GM12878 (cell line): Measurements from ENCODE around the gene TRIM42. TPM values are rescaled to one million over a fixed set of nuclear protein-coding genes. Genes with fewer than 3 reads are reported as not detected.

Source experiments
- ATAC-seq: fragments of 200-7000 bp; cut with Tn5 transposase; 3 replicates; pipeline ENCODE4 v1.9.1; 2020; ENCODE audit warnings: mild to moderate bottlenecking, moderate library complexity
- BruUV-seq: library from RNA; stranded (reverse); fragments of 400-500 nt; replicated peaks from 2 replicates; lab custom pipeline; 2021; lab: Mats Ljungman, UMichigan
- CTCF ChIA-PET: fragments of 300-600 bp; sonication (Branson Sonifier 250); formaldehyde crosslinking; extraction: SDS; loops from one replicate; lab custom pipeline; 2021; ENCODE audit warnings: inconsistent platforms; lab: Yijun Ruan, JAX
- POLR2A ChIA-PET: fragments of 350-600 bp; formaldehyde crosslinking; extraction: SDS; loops from one replicate; lab custom pipeline; 2021; ENCODE audit warnings: inconsistent platforms; lab: Charles Lee
- RAD21 ChIA-PET: fragments of 300-600 bp; sonication (Branson Sonifier 250); formaldehyde crosslinking; loops from one replicate; lab custom pipeline; 2023; ENCODE audit warnings: antibody characterized with exemption; ENCODE audit not compliant: unreplicated experiment; lab: Charles Lee
- SMC1A ChIA-PET: fragments of 300-600 bp; sonication (Branson Sonifier 250); formaldehyde crosslinking; loops from one replicate; lab custom pipeline; 2023; ENCODE audit not compliant: unreplicated experiment, uncharacterized antibody; lab: Charles Lee
- DNase-seq: peaks from one replicate; pipeline ENCODE4 v3.0.0-alpha.2; 2011; ENCODE audit warnings: low read depth, low spot score
- FAIRE-seq: peaks from 3 replicates; lab custom pipeline; 2011; peaks lifted over from hg19 to GRCh38; lab: Jason Lieb, UNC
- H2AFZ ChIP-seq: 2 replicates; pipeline ENCODE4 v1.6.0; 2011; ENCODE audit warnings: low read depth, low read length, control low read depth; ENCODE audit not compliant: control insufficient read depth
- H3K27ac ChIP-seq: 2 replicates; pipeline ENCODE4 v1.5.1; 2011; ENCODE audit warnings: control low read depth; ENCODE audit not compliant: control insufficient read depth, insufficient read depth
- H3K27me3 ChIP-seq, 2 experiments: replicated peaks in 1 of 2; 2 replicates each; pipeline versions ENCODE4 v1.6.0 to v1.6.1; 2011; ENCODE audit warnings: low read length in 1 of 2; ENCODE audit not compliant: control insufficient read depth in 2 of 2, insufficient read depth in 2 of 2
- H3K36me3 ChIP-seq, 2 experiments: 2 replicates each; pipeline ENCODE4 v1.5.1; 2011; ENCODE audit warnings: low read length in 1 of 2; ENCODE audit not compliant: control insufficient read depth in 2 of 2, insufficient read depth in 2 of 2
- H3K4me1 ChIP-seq: 2 replicates; pipeline ENCODE4 v1.6.1; 2011; ENCODE audit warnings: mild to moderate bottlenecking, low read length, moderate library complexity, mixed read lengths; ENCODE audit not compliant: control insufficient read depth, insufficient read depth
- H3K4me2 ChIP-seq: 2 replicates; pipeline ENCODE4 v1.6.0; 2011; ENCODE audit warnings: control low read depth; ENCODE audit not compliant: control insufficient read depth, insufficient read depth
- H3K4me3 ChIP-seq: fragments of 200-600 bp; sonication (generic); 2 replicates; pipeline ENCODE4 v1.5.1; 2016
- H3K79me2 ChIP-seq: 2 replicates; pipeline ENCODE4 v1.6.0; 2011; ENCODE audit warnings: low read length; ENCODE audit not compliant: control insufficient read depth, insufficient read depth
- H3K9ac ChIP-seq: 2 replicates; pipeline ENCODE4 v1.8.0; 2011; ENCODE audit warnings: low read length, control low read depth, mixed read lengths; ENCODE audit not compliant: control insufficient read depth, insufficient read depth
- H3K9me3 ChIP-seq: replicated peaks from 3 replicates; pipeline ENCODE4 v1.5.1; 2011; ENCODE audit warnings: mild to moderate bottlenecking, low read length; ENCODE audit not compliant: control insufficient read depth, insufficient read depth
- H4K20me1 ChIP-seq: 2 replicates; pipeline ENCODE4 v1.6.0; 2011; ENCODE audit not compliant: control insufficient read depth, insufficient read depth
- BCLAF1 ChIP-seq: fragments of 450-650 bp; IDR thresholded peaks from 2 replicates; pipeline ENCODE4 v1.6.1; 2017; ENCODE audit warnings: antibody characterized with exemption, mild to moderate bottlenecking, moderate library complexity
- JUNB ChIP-seq: IDR thresholded peaks from 2 replicates; pipeline ENCODE4 v1.6.1; 2016; ENCODE audit warnings: antibody characterized with exemption, mild to moderate bottlenecking
- TBL1XR1 ChIP-seq: IDR thresholded peaks from 2 replicates; pipeline ENCODE4 v1.6.1; 2012; ENCODE audit warnings: low read depth, low read length, improper control_type of control experiment
- YBX1 ChIP-seq: fragments of 450-650 bp; IDR thresholded peaks from 2 replicates; pipeline ENCODE4 v1.6.1; 2016; ENCODE audit warnings: antibody characterized with exemption
- WGBS: methylation state at CpG from one replicate; pipeline ENCODE4 v1.1.6; 2016; ENCODE audit warnings: low lambda C conversion rate; ENCODE audit not compliant: insufficient replicate concordance, insufficient coverage; ENCODE audit errors: missing lambda C conversion rate; 5-methylcytosine and 5-hydroxymethylcytosine counted together
- in situ Hi-C: fragments of 300-500 bp; cut with MboI; formaldehyde crosslinking; loops from 9 replicates; pipeline ENCODE4 v1.14.3; 2018; ENCODE audit warnings: mixed read lengths
- intact Hi-C: fragments of 100-400 bp; cut with micrococcal nuclease; formaldehyde crosslinking; loops from one replicate; pipeline ENCODE4 v1.14.2; 2022; ENCODE audit not compliant: unreplicated experiment
- polyA plus RNA-seq, 11 experiments: library from polyadenylated mRNA; depleted of rRNA in 4 of 11; unstranded in 6 of 11; stranded (reverse) in 5 of 11; fragments of >200 nt; fragmentation: Nextera tagmentation in 4 of 11; fragmentation: Illumina TruSeq in 1 of 11; extraction: Ambion mirVana in 4 of 11; extraction: Trizol in 1 of 11; gene quantifications; 1 replicate in 1 of 11; 2 replicates in 10 of 11; pipeline versions ENCODE4 v1.2.1 to v1.2.3, GENCODE V29; 2011 to 2016; ENCODE audit warnings: inconsistent platforms in 2 of 11, missing spikeins in 2 of 11, low read depth in 1 of 11
- total RNA-seq, 4 experiments: library from RNA; depleted of rRNA in 3 of 4; stranded (reverse); fragments of >200 nt in 3 of 4; fragmentation: Illumina TruSeq in 1 of 4; extraction: Trizol in 1 of 4; gene quantifications; 2 replicates each; pipeline versions ENCODE4 v1.2.1 to v1.2.3, GENCODE V29; 2013 to 2021

The TRIM42 gene
- total and polyA plus RNA-seq, 10 of the 15 experiments (the other 5 are each of a cell fraction or from before 2014, with no cell fraction given), result 0.03 TPM; not detected in 9

- ChIA-PET RAD21 (no interaction called here), CTCF (interaction anchor here (0.9 to 1.7 kb wide), 4 partner anchors 8 to 21 kb away, joined by 3 to 4 read pairs (median 4); no protein-coding TSS in a partner anchor), POLR2A (interaction anchor here (1.5 kb wide), 1 partner anchor 13 kb away, joined by 5 read pairs; no protein-coding TSS in a partner anchor), SMC1A (interaction anchor here (1.5 to 4.0 kb wide), 4 partner anchors 9 to 133 kb away, joined by 3 to 22 read pairs (median 6); no protein-coding TSS in a partner anchor)
- no peak overlapping the region for H3K4me3 ChIP-seq
- ATAC-seq, result peak; percentile 12; the same call in 2 of the 3 replicates
- 31% methylated on average over 3 of the region's 3 CpGs for WGBS
- 0 out of 2 replicates have a peak, but pooled peaks cover 4% of the 10 kb centered on the region for H3K4me1 ChIP-seq
- H3K36me3 ChIP-seq, result no peaks in the 10 kb centered on the region
- H3K27me3 ChIP-seq, result no peaks in the 10 kb centered on the region
- no peak for FAIRE-seq
- H3K27ac ChIP-seq, result no peak overlapping the region
- no peaks in the 10 kb centered on the region; the same call in 2 of the 3 replicates for H3K9me3 ChIP-seq
- no peak for DNase-seq
- no peaks in the 10 kb centered on the region for H3K79me2 ChIP-seq
- in situ Hi-C loops (no loop called here), intact Hi-C loops (no loop called here)
- BruUV-seq, result no TSS peak
- TF ChIP-seq BCLAF1 (no peak), JUNB (no peak), TBL1XR1 (no peak), YBX1 (no peak)
- H3K9ac ChIP-seq, result no peak overlapping the region
- no peak overlapping the region for H3K4me2 ChIP-seq
- no peaks in the 10 kb centered on the region for H4K20me1 ChIP-seq
- H2AFZ ChIP-seq, result no peak overlapping the region
Measured at GRCh38 chr3:140712301-140712700, 34.4 kb downstream of the TRIM42 start.
